ENCODE data around the gene ARHGAP26.
A peak's percentile ranks its signal among the peaks of the same experiment; 100 is the strongest.

ARHGAP26 gene

GRCh38 chr5:143209881-143210395 lies 439.8 kb downstream of the ARHGAP26 start:
- H3K9ac ChIP-seq (ENCODE audit: low read length) = no peak overlapping the region
- peaks cover 8% of the 10 kb centered on the region for H3K4me1 ChIP-seq (ENCODE audit: control insufficient read depth, insufficient read depth, low read depth, low read length)
- H2BK120ac ChIP-seq (ENCODE audit: low read depth, low read length) = no peak overlapping the region
- H2AK5ac ChIP-seq (ENCODE audit: low read length, severe bottlenecking) = no peak overlapping the region
- no peak overlapping the region for H2BK5ac ChIP-seq (ENCODE audit: low read depth, low read length, poor library complexity, severe bottlenecking)
- no peak overlapping the region for H3K14ac ChIP-seq (ENCODE audit: low read length in 2 of 2)
- no peak overlapping the region for H4K8ac ChIP-seq (ENCODE audit: low read length)
- H3K18ac ChIP-seq (ENCODE audit: low read depth in 1 of 2, low read length in 2 of 2) = no peak overlapping the region
- H2BK12ac ChIP-seq (ENCODE audit: low read length in 2 of 2) = no peak overlapping the region
- no peak overlapping the region for H3K23ac ChIP-seq (ENCODE audit: low read length in 2 of 2)
- H3K79me1 ChIP-seq (replicated peaks; ENCODE audit: low read length, poor library complexity, severe bottlenecking) = no peaks in the 10 kb centered on the region
- H3K27me3 ChIP-seq (ENCODE audit: control insufficient read depth in 1 of 2, insufficient read depth in 1 of 2, low read length in 2 of 2) = no peaks in the 10 kb centered on the region
- 94% methylated on average over 11 of the region's 11 CpGs for WGBS
- H2AFZ ChIP-seq (ENCODE audit: low read depth, low read length) = no peak overlapping the region
- DNase-seq = no peak
- no peak overlapping the region for H4K91ac ChIP-seq (ENCODE audit: low read length)
- no peak overlapping the region for H3K27ac ChIP-seq (ENCODE audit: low read length, poor library complexity, severe bottlenecking)
- H3K4ac ChIP-seq (ENCODE audit: low read depth in 1 of 2, low read length in 2 of 2) = no peak overlapping the region
- H3K4me3 ChIP-seq (ENCODE audit: insufficient read depth in 1 of 2, low read depth in 1 of 2, low read length in 2 of 2) = no peak overlapping the region
- H3K36me3 ChIP-seq (ENCODE audit: control insufficient read depth in 1 of 2, insufficient read depth in 2 of 2, low read depth in 1 of 2, low read length in 2 of 2) = no peaks in the 10 kb centered on the region
- no peak overlapping the region for H3K4me2 ChIP-seq (ENCODE audit: low read length, poor library complexity, severe bottlenecking)
- no peak overlapping the region for H2BK15ac ChIP-seq (ENCODE audit: low read depth, poor library complexity, severe bottlenecking)
- H3K9me3 ChIP-seq (ENCODE audit: control insufficient read depth, low read length) = no peaks in the 10 kb centered on the region

DNA sequence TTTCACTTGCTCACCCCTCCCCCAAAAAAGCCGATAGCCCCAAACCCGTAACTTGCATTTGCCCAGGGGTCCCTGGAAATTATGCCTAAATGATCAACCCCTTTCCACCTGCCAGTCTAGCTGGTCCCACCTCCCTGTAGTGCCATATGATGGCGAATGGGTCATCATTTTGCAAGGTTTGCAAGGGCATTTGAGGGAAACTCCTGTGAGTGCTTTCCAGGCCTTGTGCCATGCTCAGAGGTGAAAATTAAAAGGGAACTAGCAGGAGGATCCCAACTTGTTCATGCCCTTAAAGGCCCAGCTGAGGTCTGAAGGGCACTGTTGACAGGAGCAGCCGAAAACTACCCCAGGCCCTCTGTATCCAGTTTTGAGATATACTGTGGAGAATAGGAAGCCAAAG lies 440.4 kb downstream of the ARHGAP26 start:
- Histone ChIP-seq H4K8ac (ENCODE audit: low read length) (no peak overlapping the region), H4K91ac (ENCODE audit: low read length) (no peak overlapping the region), H3K79me1 (replicated peaks; ENCODE audit: low read length, poor library complexity, severe bottlenecking) (no peaks in the 10 kb centered on the region), H3K4me1 (ENCODE audit: control insufficient read depth, insufficient read depth, low read depth, low read length) (peaks cover 9% of the 10 kb centered on the region), H3K23ac (ENCODE audit: low read length in 2 of 2) (no peak overlapping the region), H3K27ac (ENCODE audit: low read length, poor library complexity, severe bottlenecking) (no peak overlapping the region), H2BK12ac (ENCODE audit: low read length in 2 of 2) (no peak overlapping the region), H2BK120ac (ENCODE audit: low read depth, low read length) (no peak overlapping the region), H3K18ac (ENCODE audit: low read depth in 1 of 2, low read length in 2 of 2) (no peak overlapping the region), H3K9me3 (ENCODE audit: control insufficient read depth, low read length) (no peaks in the 10 kb centered on the region), H2BK15ac (ENCODE audit: low read depth, poor library complexity, severe bottlenecking) (no peak overlapping the region), H3K4me3 (ENCODE audit: insufficient read depth in 1 of 2, low read depth in 1 of 2, low read length in 2 of 2) (no peak overlapping the region), H3K14ac (ENCODE audit: low read length in 2 of 2) (no peak overlapping the region), H2AK5ac (ENCODE audit: low read length, severe bottlenecking) (no peak overlapping the region), H3K4ac (ENCODE audit: low read depth in 1 of 2, low read length in 2 of 2) (no peak overlapping the region), H3K27me3 (ENCODE audit: control insufficient read depth in 1 of 2, insufficient read depth in 1 of 2, low read length in 2 of 2) (no peaks in the 10 kb centered on the region), H3K36me3 (ENCODE audit: control insufficient read depth in 1 of 2, insufficient read depth in 2 of 2, low read depth in 1 of 2, low read length in 2 of 2) (no peaks in the 10 kb centered on the region), H2AFZ (ENCODE audit: low read depth, low read length) (no peak overlapping the region), H3K4me2 (ENCODE audit: low read length, poor library complexity, severe bottlenecking) (no peak overlapping the region), H2BK5ac (ENCODE audit: low read depth, low read length, poor library complexity, severe bottlenecking) (no peak overlapping the region), H3K9ac (ENCODE audit: low read length) (no peak overlapping the region)
- 96% methylated on average over 4 of the region's 4 CpGs for WGBS
- no peak for DNase-seq

DNA sequence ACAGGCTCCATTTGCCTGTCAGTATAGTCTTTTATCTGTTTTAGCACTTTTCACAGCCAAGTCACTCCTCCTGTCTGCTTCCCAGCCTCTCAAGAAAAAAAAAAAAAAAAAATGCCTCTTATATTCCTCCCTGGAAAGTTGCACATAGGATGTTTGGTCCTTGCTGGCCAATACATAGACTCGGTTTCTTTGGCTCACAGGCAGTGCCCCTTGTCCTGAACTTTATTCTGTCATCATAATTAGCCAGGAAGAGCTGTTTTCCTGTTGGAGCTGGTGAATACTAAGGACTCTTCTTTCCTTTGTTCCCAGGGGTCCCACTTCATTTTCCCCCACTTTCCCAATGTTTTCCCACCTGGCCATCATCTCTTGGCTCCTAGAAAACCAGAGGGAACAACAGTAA lies 442.1 kb downstream of the ARHGAP26 start:
- Histone ChIP-seq H3K14ac (ENCODE audit: low read length in 2 of 2) (no peak overlapping the region), H2AK5ac (ENCODE audit: low read length, severe bottlenecking) (peak overlapping the region; percentile 74), H3K4me3 (ENCODE audit: insufficient read depth in 1 of 2, low read depth in 1 of 2, low read length in 2 of 2) (no peak overlapping the region), H3K9me3 (ENCODE audit: control insufficient read depth, low read length) (no peaks in the 10 kb centered on the region), H3K4ac (ENCODE audit: low read depth in 1 of 2, low read length in 2 of 2) (no peak overlapping the region), H3K9ac (ENCODE audit: low read length) (no peak overlapping the region), H3K18ac (ENCODE audit: low read depth in 1 of 2, low read length in 2 of 2) (no peak overlapping the region), H3K27ac (ENCODE audit: low read length, poor library complexity, severe bottlenecking) (no peak overlapping the region), H4K91ac (ENCODE audit: low read length) (no peak overlapping the region), H2BK15ac (ENCODE audit: low read depth, poor library complexity, severe bottlenecking) (no peak overlapping the region), H4K8ac (ENCODE audit: low read length) (no peak overlapping the region), H3K27me3 (ENCODE audit: control insufficient read depth in 1 of 2, insufficient read depth in 1 of 2, low read length in 2 of 2) (no peaks in the 10 kb centered on the region), H2BK120ac (ENCODE audit: low read depth, low read length) (no peak overlapping the region), H3K36me3 (ENCODE audit: control insufficient read depth in 1 of 2, insufficient read depth in 2 of 2, low read depth in 1 of 2, low read length in 2 of 2) (peaks cover 0 to 5% of the 10 kb centered on the region in 2 experiments), H2AFZ (ENCODE audit: low read depth, low read length) (no peak overlapping the region), H2BK12ac (ENCODE audit: low read length in 2 of 2) (peak overlapping the region in 1 of 2 experiments; percentile 32), H3K4me1 (ENCODE audit: control insufficient read depth, insufficient read depth, low read depth, low read length) (peaks cover 9% of the 10 kb centered on the region), H3K4me2 (ENCODE audit: low read length, poor library complexity, severe bottlenecking) (no peak overlapping the region), H2BK5ac (ENCODE audit: low read depth, low read length, poor library complexity, severe bottlenecking) (no peak overlapping the region), H3K23ac (ENCODE audit: low read length in 2 of 2) (no peak overlapping the region), H3K79me1 (replicated peaks; ENCODE audit: low read length, poor library complexity, severe bottlenecking) (no peaks in the 10 kb centered on the region)
- WGBS = 82% methylated on average over 1 of the region's 1 CpG
- no peak for DNase-seq

DNA sequence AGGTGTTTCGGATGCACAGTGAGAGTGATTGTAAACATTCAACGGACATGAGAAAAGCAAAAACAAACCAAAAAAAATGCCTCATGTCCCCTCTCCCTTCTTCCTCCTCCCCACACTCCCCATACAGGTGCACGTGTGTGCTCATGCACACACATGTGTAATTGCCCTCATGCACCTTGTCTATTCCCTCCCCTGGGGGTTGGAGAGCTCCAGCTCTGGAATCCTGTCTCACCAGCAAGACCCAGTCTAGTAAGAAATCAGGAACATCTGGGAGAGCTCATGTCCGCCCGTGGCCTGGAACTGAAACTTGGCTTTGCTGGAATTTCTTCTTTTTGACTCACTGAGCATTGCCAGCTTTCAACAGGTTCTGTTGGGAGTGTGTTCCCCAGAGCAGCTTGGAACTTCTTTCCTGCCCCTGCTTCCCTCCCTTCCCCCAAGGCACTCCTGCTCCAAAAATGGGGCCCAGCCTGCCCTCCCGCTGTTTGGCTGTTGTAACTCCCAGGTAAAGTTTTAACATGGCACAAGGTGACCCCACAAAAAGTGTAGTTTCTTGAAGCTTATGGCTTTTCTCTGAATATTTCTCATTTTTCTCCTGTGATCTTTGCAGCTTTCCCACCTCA lies 443.2 kb downstream of the ARHGAP26 start:
- H2AFZ ChIP-seq (ENCODE audit: low read depth, low read length) = no peak overlapping the region
- H3K4me2 ChIP-seq (ENCODE audit: low read length, poor library complexity, severe bottlenecking) = no peak overlapping the region
- no peak overlapping the region for H3K23ac ChIP-seq (ENCODE audit: low read length in 2 of 2)
- no peak overlapping the region for H3K4ac ChIP-seq (ENCODE audit: low read depth in 1 of 2, low read length in 2 of 2)
- no peak overlapping the region for H2BK15ac ChIP-seq (ENCODE audit: low read depth, poor library complexity, severe bottlenecking)
- H4K91ac ChIP-seq (ENCODE audit: low read length) = peak overlapping the region; percentile 58
- 80% methylated on average over 6 of the region's 6 CpGs for WGBS
- no peak overlapping the region for H3K14ac ChIP-seq (ENCODE audit: low read length in 2 of 2)
- DNase-seq = peak; percentile 67
- H3K79me1 ChIP-seq (replicated peaks; ENCODE audit: low read length, poor library complexity, severe bottlenecking) = no peaks in the 10 kb centered on the region
- peak overlapping the region; percentile 29 to 38 for H2BK12ac ChIP-seq (ENCODE audit: low read length in 2 of 2)
- H3K9ac ChIP-seq (ENCODE audit: low read length) = no peak overlapping the region
- no peak overlapping the region for H3K4me3 ChIP-seq (ENCODE audit: insufficient read depth in 1 of 2, low read depth in 1 of 2, low read length in 2 of 2)
- no peak overlapping the region for H2BK120ac ChIP-seq (ENCODE audit: low read depth, low read length)
- H3K36me3 ChIP-seq (ENCODE audit: control insufficient read depth in 1 of 2, insufficient read depth in 2 of 2, low read depth in 1 of 2, low read length in 2 of 2) = peaks cover 0 to 5% of the 10 kb centered on the region in 2 experiments
- no peaks in the 10 kb centered on the region for H3K27me3 ChIP-seq (ENCODE audit: control insufficient read depth in 1 of 2, insufficient read depth in 1 of 2, low read length in 2 of 2)
- no peak overlapping the region for H2BK5ac ChIP-seq (ENCODE audit: low read depth, low read length, poor library complexity, severe bottlenecking)
- no peak overlapping the region for H2AK5ac ChIP-seq (ENCODE audit: low read length, severe bottlenecking)
- peaks cover 13% of the 10 kb centered on the region for H3K4me1 ChIP-seq (ENCODE audit: control insufficient read depth, insufficient read depth, low read depth, low read length)
- peak overlapping the region; percentile 71 for H3K27ac ChIP-seq (ENCODE audit: low read length, poor library complexity, severe bottlenecking)
- H4K8ac ChIP-seq (ENCODE audit: low read length) = no peak overlapping the region
- peak overlapping the region; percentile 28 to 61 for H3K18ac ChIP-seq (ENCODE audit: low read depth in 1 of 2, low read length in 2 of 2)
- H3K9me3 ChIP-seq (ENCODE audit: control insufficient read depth, low read length) = no peaks in the 10 kb centered on the region
